PC-3 (cell line): Measurements from ENCODE around the gene METTL16.

Source experiments
- CTCF ChIP-seq: fragments of 300-600 bp; sonication (generic); conservative IDR thresholded peaks from 2 replicates; pipeline ENCODE4 v1.5.1; 2017; ENCODE audit warnings: antibody characterized with exemption, low read depth, mild to moderate bottlenecking, low read length
- EZH2 ChIP-seq: fragments of 300-600 bp; sonication (generic); IDR thresholded peaks from one replicate; pipeline ENCODE4 v1.6.1; 2017; ENCODE audit warnings: antibody characterized with exemption, mild to moderate bottlenecking, low read length; ENCODE audit not compliant: unreplicated experiment
- EZH2phosphoT487 ChIP-seq: fragments of 300-600 bp; sonication (generic); IDR thresholded peaks from 2 replicates; pipeline ENCODE4 v1.6.1; 2018; ENCODE audit warnings: mild to moderate bottlenecking, antibody characterized with exemption, low read length, borderline replicate concordance

GRCh38 chr17:2414446-2415064 lies 97.1 kb downstream of the METTL16 start:
- TF ChIP-seq EZH2 (no peak), CTCF (no peak), EZH2phosphoT487 (no peak)
